Loucy (cell line): ENCODE results near the gene DBF4B.

Experiments
- H2AFZ ChIP-seq: fragments of 200-600 bp; sonication (generic); 2 replicates; pipeline ENCODE4 v1.6.0; 2016; ENCODE audit warnings: antibody characterized with exemption, mild to moderate bottlenecking, low read length, moderate library complexity
- H3F3A ChIP-seq: fragments of 200-600 bp; 2 replicates; pipeline ENCODE4 v1.6.0; 2016; ENCODE audit warnings: antibody characterized with exemption, low read depth, mild to moderate bottlenecking
- H3K27me3 ChIP-seq: fragments of 200-600 bp; sonication (generic); 2 replicates; pipeline ENCODE4 v1.6.1; 2014; ENCODE audit warnings: low read length, mild to moderate bottlenecking; ENCODE audit not compliant: insufficient read depth, poor library complexity, severe bottlenecking
- H3K36me3 ChIP-seq: fragments of 200-600 bp; sonication (generic); 2 replicates; pipeline ENCODE4 v1.6.1; 2016; ENCODE audit warnings: low read length; ENCODE audit not compliant: insufficient read depth
- H3K4me1 ChIP-seq: fragments of 200-600 bp; sonication (generic); 2 replicates; pipeline ENCODE4 v1.5.1; 2014; ENCODE audit warnings: low read length, mild to moderate bottlenecking; ENCODE audit not compliant: insufficient read depth, poor library complexity, severe bottlenecking
- H3K4me2 ChIP-seq: fragments of 200-600 bp; sonication (generic); 2 replicates; pipeline ENCODE4 v1.6.0; 2014; ENCODE audit warnings: antibody characterized with exemption, low read length, low read depth, mild to moderate bottlenecking; ENCODE audit not compliant: poor library complexity, severe bottlenecking
- H3K4me3 ChIP-seq: fragments of 200-600 bp; sonication (generic); 2 replicates; pipeline ENCODE4 v1.5.1; 2014; ENCODE audit warnings: low read length, mild to moderate bottlenecking, mixed read lengths; ENCODE audit not compliant: poor library complexity, severe bottlenecking
- H3K79me2 ChIP-seq: fragments of 200-600 bp; sonication (generic); 2 replicates; pipeline ENCODE4 v1.6.1; 2014; ENCODE audit warnings: low read length; ENCODE audit not compliant: insufficient read depth
- H3K9ac ChIP-seq: fragments of 200-600 bp; sonication (generic); 2 replicates; pipeline ENCODE4 v1.6.0; 2014; ENCODE audit warnings: mild to moderate bottlenecking, low read depth, low read length, moderate library complexity; ENCODE audit not compliant: poor library complexity, severe bottlenecking
- H3K9me2 ChIP-seq: fragments of 200-600 bp; sonication (generic); replicated peaks from 2 replicates; pipeline ENCODE4 v1.6.1; 2016; ENCODE audit warnings: low read depth, low read length, mixed read lengths
- H3K9me3 ChIP-seq: fragments of 200-600 bp; sonication (generic); 2 replicates; pipeline ENCODE4 v1.6.1; 2014; ENCODE audit warnings: mild to moderate bottlenecking, antibody characterized with exemption, low read length, low read depth; ENCODE audit not compliant: insufficient read depth
- H4K20me1 ChIP-seq: fragments of 200-600 bp; sonication (generic); 2 replicates; pipeline ENCODE4 v1.6.0; 2014; ENCODE audit warnings: antibody characterized with exemption, low read length, mild to moderate bottlenecking; ENCODE audit not compliant: insufficient read depth, poor library complexity, severe bottlenecking
- CTCF ChIP-seq: fragments of 200-600 bp; sonication (generic); conservative IDR thresholded peaks from 2 replicates; pipeline ENCODE4 v1.5.1; 2014; ENCODE audit warnings: mild to moderate bottlenecking, antibody characterized with exemption, low read length
- EZH2phosphoT487 ChIP-seq: fragments of 200-600 bp; IDR thresholded peaks from 2 replicates; pipeline ENCODE4 v1.6.1; 2018; ENCODE audit warnings: antibody characterized with exemption, mild to moderate bottlenecking, moderate library complexity, borderline replicate concordance

Gene DBF4B

GRCh38 chr17:44780161-44780560 lies 71.7 kb downstream of the DBF4B start:
- no peak overlapping the region for H2AFZ ChIP-seq
- no peaks in the 10 kb centered on the region for H3K9me2 ChIP-seq
- no peak for TF ChIP-seq CTCF
- no peak for TF ChIP-seq EZH2phosphoT487
- H3F3A ChIP-seq, result no peaks in the 10 kb centered on the region
- H3K4me2 ChIP-seq, result no peak overlapping the region
- H3K9ac ChIP-seq, result no peak overlapping the region
- H3K9me3 ChIP-seq, result no peaks in the 10 kb centered on the region
- peaks cover 3% of the 10 kb centered on the region for H3K4me1 ChIP-seq
- no peaks in the 10 kb centered on the region for H4K20me1 ChIP-seq
- no peaks in the 10 kb centered on the region for H3K36me3 ChIP-seq
- no peaks in the 10 kb centered on the region for H3K27me3 ChIP-seq
- no peak overlapping the region for H3K4me3 ChIP-seq
- H3K79me2 ChIP-seq, result no peaks in the 10 kb centered on the region

GRCh38 chr17:44780845-44781480 lies 72.5 kb downstream of the DBF4B start:
- Histone ChIP-seq H3K4me2 (no peak overlapping the region), H3K9me2 (no peaks in the 10 kb centered on the region), H3K79me2 (no peaks in the 10 kb centered on the region), H3K36me3 (no peaks in the 10 kb centered on the region), H3K9me3 (no peaks in the 10 kb centered on the region), H3F3A (no peaks in the 10 kb centered on the region), H2AFZ (no peak overlapping the region), H3K4me1 (no peaks in the 10 kb centered on the region), H3K27me3 (no peaks in the 10 kb centered on the region), H3K9ac (no peak overlapping the region), H3K4me3 (no peak overlapping the region), H4K20me1 (no peaks in the 10 kb centered on the region)
- TF ChIP-seq EZH2phosphoT487, result no peak
- no peak for TF ChIP-seq CTCF

- H3K9ac ChIP-seq, result no peak overlapping the region
- H3K4me1 ChIP-seq, result no peaks in the 10 kb centered on the region
- H3K4me3 ChIP-seq, result no peak overlapping the region
- no peaks in the 10 kb centered on the region for H3K36me3 ChIP-seq
- no peak overlapping the region for H2AFZ ChIP-seq
- no peaks in the 10 kb centered on the region for H4K20me1 ChIP-seq
- no peak overlapping the region for H3K4me2 ChIP-seq
- H3K27me3 ChIP-seq, result no peaks in the 10 kb centered on the region
- no peaks in the 10 kb centered on the region for H3K9me3 ChIP-seq
- H3F3A ChIP-seq, result no peaks in the 10 kb centered on the region
- TF ChIP-seq CTCF, result no peak
- no peak for TF ChIP-seq EZH2phosphoT487
- H3K9me2 ChIP-seq, result no peaks in the 10 kb centered on the region
- H3K79me2 ChIP-seq, result no peaks in the 10 kb centered on the region
Measured at GRCh38 chr17:44781551-44782325, 73.3 kb downstream of the DBF4B start.
